Spleen (tissue), 11 donors: Measurements from ENCODE around the gene NFE2L2. TPM values are rescaled to one million over a fixed set of nuclear protein-coding genes. Genes with fewer than 3 reads are reported as not detected.

Source experiments
- DNase-seq: peaks from one replicate; pipeline ENCODE4 v3.0.0-alpha.2; 2020
- H3K27ac ChIP-seq, 8 donors: fragments of 200-600 bp; sonication (generic) in 7 of 8; 1 replicate in 4 of 8; 2 replicates in 4 of 8; pipeline versions ENCODE4 v1.5.0 to v1.8.0; 2016 to 2021; ENCODE audit warnings: inconsistent platforms in 4 of 8, mild to moderate bottlenecking in 4 of 8, moderate library complexity in 1 of 8
- H3K27me3 ChIP-seq, 7 donors: fragments of 200-600 bp; sonication (generic) in 6 of 7; replicated peaks in 1 of 7; 1 replicate in 4 of 7; 2 replicates in 3 of 7; pipeline versions ENCODE4 v1.5.0 to v1.8.0; 2016 to 2021; ENCODE audit warnings: inconsistent platforms in 3 of 7, mild to moderate bottlenecking in 1 of 7
- H3K36me3 ChIP-seq, 6 donors: fragments of 200-600 bp; sonication (generic) in 5 of 6; 1 replicate in 4 of 6; 2 replicates in 2 of 6; pipeline versions ENCODE4 v1.5.0 to v1.8.0; 2016 to 2021; ENCODE audit warnings: inconsistent platforms in 2 of 6
- H3K4me1 ChIP-seq, 6 donors: fragments of 200-600 bp; sonication (generic) in 5 of 6; 1 replicate in 3 of 6; 2 replicates in 3 of 6; pipeline versions ENCODE4 v1.5.0 to v1.8.0; 2016 to 2021; ENCODE audit warnings: inconsistent platforms in 3 of 6
- H3K4me3 ChIP-seq, 8 donors: fragments of 200-600 bp; sonication (generic) in 7 of 8; 1 replicate in 4 of 8; 2 replicates in 4 of 8; pipeline versions ENCODE4 v1.5.0 to v1.8.0; 2016 to 2021; ENCODE audit warnings: inconsistent platforms in 4 of 8, mild to moderate bottlenecking in 4 of 8, moderate library complexity in 2 of 8
- H3K9me3 ChIP-seq, 8 donors: fragments of 200-600 bp; sonication (generic) in 7 of 8; 1 replicate in 4 of 8; 2 replicates in 4 of 8; pipeline versions ENCODE4 v1.5.0 to v1.8.0; 2016 to 2021; ENCODE audit warnings: inconsistent platforms in 4 of 8
- POLR2A ChIP-seq, 3 donors: fragments of 450-650 bp; IDR thresholded peaks; one replicate each; pipeline ENCODE4 v1.5.1; 2017; ENCODE audit warnings: antibody characterized with exemption in 3 of 3, mild to moderate bottlenecking in 1 of 3
- POLR2AphosphoS5 ChIP-seq, 3 donors: sonication (generic); formaldehyde crosslinking; IDR thresholded peaks; one replicate each; pipeline ENCODE4 v1.5.1; 2017; ENCODE audit warnings: antibody characterized with exemption in 3 of 3
- WGBS, 5 donors: extraction: QIAGEN DNeasy Blood & Tissue Kit in 3 of 5; methylation state at CpG; one replicate each; pipeline versions ENCODE4 v1.1.5 to v1.1.7; 2013 to 2018; 5-methylcytosine and 5-hydroxymethylcytosine counted together
- intact Hi-C: fragments of 100-400 bp; cut with DNase I; formaldehyde crosslinking; loops from one replicate; pipeline ENCODE4 v1.15.0; 2023; ENCODE audit warnings: low total_unique reads
- polyA plus RNA-seq, 3 donors: library from polyadenylated mRNA; stranded (reverse); fragments of 200-250 nt; gene quantifications; one replicate each; pipeline ENCODE4 v1.2.1, GENCODE V29; 2013
- total RNA-seq, 7 donors: library from RNA; depleted of rRNA in 3 of 7; stranded (reverse); fragments of >200 nt in 3 of 7; fragmentation: NEBNext Ultra II Directional in 4 of 7; extraction: Animal tissue kit (Norgen Biotek cat#: 25700) in 4 of 7; gene quantifications; one replicate each; pipeline versions ENCODE4 v1.1.0 to v1.2.1, GENCODE V29; 2016 to 2021
- TF ChIP-seq, protein P1 (sequence below), 11 experiments: fragments of 200-600 bp in 7 of 11; fragments of 450-650 bp in 4 of 11; sonication (generic) in 4 of 11; IDR thresholded peaks in 8 of 11; conservative IDR thresholded peaks in 3 of 11; 1 replicate in 7 of 11; 2 replicates in 4 of 11; pipeline versions ENCODE4 v1.4.0 to v1.8.0; 2016 to 2021; ENCODE audit warnings: antibody characterized with exemption in 11 of 11, inconsistent platforms in 4 of 11, mild to moderate bottlenecking in 1 of 11
- donor health status: healthy with polysubstance abuse.
- donor health status: DM: no; HTN: no; CAD: no; lungs with moderate emphysema.
- donor health status: DM: no; HTN: no; CAD: no.
- donor health status: Bipolar disorder and iron deficiency.
- donor health status: healthy.
- donor health status: DM: no; HTN: no; CAD: no.
- donor health status: DM: yes; HTN: yes; CAD: no.

The NFE2L2 gene
- total and polyA plus RNA-seq, 10 donors: 25.9 to 148 (median 101) TPM

GRCh38 chr2:177234267-177234666 lies 30.3 kb downstream of the NFE2L2 start:
- peak overlapping the region in 3 of 8 donors; percentile 1 to 16 (median 15) for H3K27ac ChIP-seq
- H3K36me3 ChIP-seq: peaks cover 2 to 64% (median 47%) of the 10 kb centered on the region in 6 donors
- no peak for DNase-seq
- TF ChIP-seq POLR2AphosphoS5 (IDR thresholded peaks at IDR 0.05): no peak
- TF ChIP-seq POLR2A (IDR thresholded peaks at IDR 0.05): no peak
- TF ChIP-seq, protein P1, sequence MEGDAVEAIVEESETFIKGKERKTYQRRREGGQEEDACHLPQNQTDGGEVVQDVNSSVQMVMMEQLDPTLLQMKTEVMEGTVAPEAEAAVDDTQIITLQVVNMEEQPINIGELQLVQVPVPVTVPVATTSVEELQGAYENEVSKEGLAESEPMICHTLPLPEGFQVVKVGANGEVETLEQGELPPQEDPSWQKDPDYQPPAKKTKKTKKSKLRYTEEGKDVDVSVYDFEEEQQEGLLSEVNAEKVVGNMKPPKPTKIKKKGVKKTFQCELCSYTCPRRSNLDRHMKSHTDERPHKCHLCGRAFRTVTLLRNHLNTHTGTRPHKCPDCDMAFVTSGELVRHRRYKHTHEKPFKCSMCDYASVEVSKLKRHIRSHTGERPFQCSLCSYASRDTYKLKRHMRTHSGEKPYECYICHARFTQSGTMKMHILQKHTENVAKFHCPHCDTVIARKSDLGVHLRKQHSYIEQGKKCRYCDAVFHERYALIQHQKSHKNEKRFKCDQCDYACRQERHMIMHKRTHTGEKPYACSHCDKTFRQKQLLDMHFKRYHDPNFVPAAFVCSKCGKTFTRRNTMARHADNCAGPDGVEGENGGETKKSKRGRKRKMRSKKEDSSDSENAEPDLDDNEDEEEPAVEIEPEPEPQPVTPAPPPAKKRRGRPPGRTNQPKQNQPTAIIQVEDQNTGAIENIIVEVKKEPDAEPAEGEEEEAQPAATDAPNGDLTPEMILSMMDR (IDR thresholded peaks at IDR 0.05 in 8 of 11, conservative IDR thresholded peaks at IDR 0.05 in 3 of 11): no peak
- H3K4me1 ChIP-seq: peaks cover 13 to 84% (median 47%) of the 10 kb centered on the region in 6 donors
- H3K9me3 ChIP-seq: no peaks in the 10 kb centered on the region
- H3K4me3 ChIP-seq: no peak overlapping the region
- intact Hi-C loops: no loop called here
- no peaks in the 10 kb centered on the region for H3K27me3 ChIP-seq

DNA sequence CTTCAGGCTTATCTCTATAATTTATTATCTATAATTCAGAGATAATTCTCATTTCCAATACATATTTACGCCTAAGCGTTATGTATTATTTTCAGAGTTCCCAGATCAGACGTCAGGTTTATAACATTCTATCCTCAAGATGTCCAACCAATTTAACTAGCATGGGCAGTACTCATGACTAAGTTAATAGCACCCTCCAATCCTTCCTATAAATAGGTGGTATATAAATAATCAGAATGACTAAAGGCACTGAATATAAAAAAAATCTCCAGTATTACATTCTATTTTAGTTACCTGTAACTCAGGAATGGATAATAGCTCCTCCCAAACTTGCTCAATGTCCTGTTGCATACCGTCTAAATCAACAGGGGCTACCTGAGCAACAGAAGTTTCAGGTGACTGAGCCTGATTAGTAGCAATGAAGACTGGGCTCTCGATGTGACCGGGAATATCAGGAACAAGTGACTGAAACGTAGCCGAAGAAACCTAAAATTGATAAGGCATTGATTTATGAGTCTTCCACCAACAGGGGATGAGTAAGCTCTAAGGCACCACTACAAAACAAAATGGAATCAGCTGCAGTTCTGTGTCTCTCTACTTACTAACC lies 32.3 kb downstream of the NFE2L2 start:
- peak in 1 of 3 donors; percentile 33 for TF ChIP-seq POLR2AphosphoS5 (IDR thresholded peaks at IDR 0.05)
- TF ChIP-seq, protein P1 (IDR thresholded peaks at IDR 0.05 in 8 of 11, conservative IDR thresholded peaks at IDR 0.05 in 3 of 11): no peak
- intact Hi-C loops: no loop called here
- Histone ChIP-seq H3K4me1 (peaks cover 0 to 81% (median 29%) of the 10 kb centered on the region in 6 donors), H3K4me3 (no peak overlapping the region), H3K9me3 (no peaks in the 10 kb centered on the region), H3K27ac (no peak overlapping the region), H3K36me3 (peaks cover 2 to 81% (median 50%) of the 10 kb centered on the region in 6 donors), H3K27me3 (no peaks in the 10 kb centered on the region)
- no peak for DNase-seq
- 90 to 95% (median 94%) methylated on average over 8 of the region's 8 CpGs for WGBS, 5 donors

DNA sequence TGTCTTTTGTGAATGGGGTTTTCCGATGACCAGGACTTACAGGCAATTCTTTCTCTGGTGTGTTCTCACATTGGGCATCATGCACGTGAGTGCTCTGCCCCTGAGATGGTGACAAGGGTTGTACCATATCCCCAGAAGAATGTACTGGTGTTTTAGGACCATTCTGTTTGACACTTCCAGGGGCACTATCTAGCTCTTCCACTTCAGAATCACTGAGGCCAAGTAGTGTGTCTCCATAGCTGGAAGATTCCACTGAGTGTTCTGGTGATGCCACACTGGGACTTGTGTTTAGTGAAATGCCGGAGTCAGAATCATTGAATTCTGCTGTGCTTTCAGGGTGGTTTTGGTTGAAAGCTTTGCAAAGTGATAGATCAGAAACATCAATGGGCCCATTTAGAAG lies 33.3 kb downstream of the NFE2L2 start:
- Histone ChIP-seq H3K27me3 (no peaks in the 10 kb centered on the region), H3K4me1 (peaks cover 0 to 81% (median 23%) of the 10 kb centered on the region in 6 donors), H3K4me3 (no peak overlapping the region), H3K9me3 (no peaks in the 10 kb centered on the region), H3K27ac (peak overlapping the region in 1 of 8 donors; percentile 18), H3K36me3 (peaks cover 2 to 90% (median 50%) of the 10 kb centered on the region in 6 donors)
- DNase-seq: no peak
- TF ChIP-seq POLR2A (IDR thresholded peaks at IDR 0.05) (no peak), POLR2AphosphoS5 (IDR thresholded peaks at IDR 0.05) (peak in 1 of 3 donors; percentile 44)
- TF ChIP-seq, protein P1 (IDR thresholded peaks at IDR 0.05 in 8 of 11, conservative IDR thresholded peaks at IDR 0.05 in 3 of 11): no peak
- intact Hi-C loops: no loop called here
- WGBS, 5 donors: 82 to 95% (median 94%) methylated on average over 3 of the region's 3 CpGs

DNA sequence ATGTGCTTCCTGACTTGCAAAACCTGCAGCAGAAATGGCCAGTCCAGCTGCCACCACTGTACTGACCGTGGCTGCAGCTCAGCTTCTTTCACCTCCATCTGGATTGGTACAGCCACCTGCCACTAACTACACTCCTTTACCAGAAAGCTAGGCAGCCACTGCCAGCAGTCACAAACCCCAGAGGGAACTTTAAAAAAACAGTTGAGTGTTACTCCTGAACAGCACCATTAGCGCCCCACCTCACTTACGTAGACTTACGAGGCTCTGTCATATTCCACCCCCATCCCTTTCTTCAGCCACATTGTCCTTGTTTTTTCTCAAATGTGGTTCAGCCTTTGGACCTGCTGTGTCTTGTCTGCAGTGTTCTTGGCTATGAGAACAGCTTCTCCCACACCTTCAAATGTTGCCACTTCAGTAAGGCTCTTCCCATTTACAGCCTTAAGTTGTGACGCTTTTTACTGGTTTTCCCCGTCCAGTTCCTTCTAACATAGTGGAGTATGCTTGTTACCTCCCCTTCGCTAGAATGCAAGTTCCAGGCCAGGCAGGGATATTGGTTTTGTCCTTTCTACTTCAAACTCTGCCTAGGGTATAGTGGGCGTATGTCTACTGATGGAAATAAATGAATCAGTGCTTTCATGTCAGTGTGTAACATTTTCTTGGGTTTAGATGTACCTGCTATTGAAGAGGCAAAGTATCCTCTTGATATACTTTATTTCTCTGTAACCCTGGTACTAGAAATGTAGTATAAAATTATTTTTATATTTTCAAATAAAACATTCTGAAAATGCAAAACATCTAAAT lies 34.9 kb downstream of the NFE2L2 start:
- H3K27me3 ChIP-seq: no peaks in the 10 kb centered on the region
- H3K4me3 ChIP-seq: no peak overlapping the region
- H3K27ac ChIP-seq: peak overlapping the region in 1 of 8 donors; percentile 37
- H3K36me3 ChIP-seq: peaks cover 2 to 96% (median 50%) of the 10 kb centered on the region in 6 donors
- DNase-seq: no peak
- H3K4me1 ChIP-seq: peaks cover 0 to 70% (median 13%) of the 10 kb centered on the region in 6 donors
- TF ChIP-seq POLR2AphosphoS5 (IDR thresholded peaks at IDR 0.05) (peak in 1 of 3 donors; percentile 65), POLR2A (IDR thresholded peaks at IDR 0.05) (no peak)
- intact Hi-C loops: no loop called here
- WGBS, 5 donors: 90 to 97% (median 93%) methylated on average over 8 of the region's 8 CpGs
- no peaks in the 10 kb centered on the region for H3K9me3 ChIP-seq
